Mesodermal cell (in vitro differentiated cells): ENCODE measurements around the gene APCDD1L.
"Not testable (repeated sequence)": the region's sequence is repeated elsewhere in the genome, so short reads cannot be mapped to it uniquely, and the experiment has no call there.

ENCODE experiments used
- H3K27ac ChIP-seq: 2 replicates; pipeline ENCODE4 v1.7.0; 2013; ENCODE audit warnings: mild to moderate bottlenecking, low read depth, low read length, moderate library complexity; ENCODE audit not compliant: severe bottlenecking
- H3K36me3 ChIP-seq: 2 replicates; pipeline ENCODE4 v1.7.1; 2013; ENCODE audit warnings: mild to moderate bottlenecking, low read length, moderate library complexity; ENCODE audit not compliant: control insufficient read depth, insufficient read depth
- H3K4me1 ChIP-seq: one replicate; pipeline ENCODE4 v1.7.1; 2013; ENCODE audit warnings: mild to moderate bottlenecking, low read length; ENCODE audit not compliant: insufficient read depth, control insufficient read depth, poor library complexity, severe bottlenecking
- H3K4me3 ChIP-seq: 2 replicates; pipeline ENCODE4 v1.7.0; 2013; ENCODE audit warnings: low read length, control low read depth, mild to moderate bottlenecking; ENCODE audit not compliant: insufficient read depth, poor library complexity, severe bottlenecking; ENCODE audit errors: extremely low read depth
- H3K9me3 ChIP-seq: 2 replicates; pipeline ENCODE4 v1.7.1; 2013; ENCODE audit warnings: mild to moderate bottlenecking, low read length, moderate library complexity; ENCODE audit not compliant: control insufficient read depth
- WGBS, 2 experiments: methylation state at CpG; one replicate each; pipeline ENCODE4 v1.1.5; 2013; ENCODE audit warnings: missing lambda C conversion rate in 2 of 2; ENCODE audit not compliant: insufficient coverage in 2 of 2; 5-methylcytosine and 5-hydroxymethylcytosine counted together

Gene APCDD1L

DNA sequence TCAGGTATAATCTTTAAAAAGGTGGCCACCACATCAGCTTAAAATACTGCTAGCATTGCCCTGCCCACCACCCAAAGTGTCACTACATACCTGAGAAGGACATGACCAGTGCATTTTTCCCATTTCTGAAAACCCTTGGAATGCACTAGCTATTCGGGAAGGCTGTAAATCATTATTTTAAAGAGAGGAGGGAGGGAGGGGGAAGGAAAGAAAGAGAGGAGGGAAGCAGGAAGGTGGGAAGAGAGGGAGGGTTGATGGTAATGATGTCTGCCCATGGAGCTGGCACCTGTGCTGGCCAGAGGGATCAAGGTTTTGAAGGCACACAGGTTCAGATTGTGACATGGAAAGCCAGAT, 93.7 kb downstream of the APCDD1L start:
- no peaks in the 10 kb centered on the region for H3K9me3 ChIP-seq
- no peak overlapping the region for H3K4me3 ChIP-seq
- peaks cover 71% of the 10 kb centered on the region for H3K36me3 ChIP-seq
- no peak overlapping the region for H3K27ac ChIP-seq
- WGBS, 2 experiments: 86 to 100% methylated on average over 1 of the region's 1 CpG
- peaks cover 2% of the 10 kb centered on the region for H3K4me1 ChIP-seq

DNA sequence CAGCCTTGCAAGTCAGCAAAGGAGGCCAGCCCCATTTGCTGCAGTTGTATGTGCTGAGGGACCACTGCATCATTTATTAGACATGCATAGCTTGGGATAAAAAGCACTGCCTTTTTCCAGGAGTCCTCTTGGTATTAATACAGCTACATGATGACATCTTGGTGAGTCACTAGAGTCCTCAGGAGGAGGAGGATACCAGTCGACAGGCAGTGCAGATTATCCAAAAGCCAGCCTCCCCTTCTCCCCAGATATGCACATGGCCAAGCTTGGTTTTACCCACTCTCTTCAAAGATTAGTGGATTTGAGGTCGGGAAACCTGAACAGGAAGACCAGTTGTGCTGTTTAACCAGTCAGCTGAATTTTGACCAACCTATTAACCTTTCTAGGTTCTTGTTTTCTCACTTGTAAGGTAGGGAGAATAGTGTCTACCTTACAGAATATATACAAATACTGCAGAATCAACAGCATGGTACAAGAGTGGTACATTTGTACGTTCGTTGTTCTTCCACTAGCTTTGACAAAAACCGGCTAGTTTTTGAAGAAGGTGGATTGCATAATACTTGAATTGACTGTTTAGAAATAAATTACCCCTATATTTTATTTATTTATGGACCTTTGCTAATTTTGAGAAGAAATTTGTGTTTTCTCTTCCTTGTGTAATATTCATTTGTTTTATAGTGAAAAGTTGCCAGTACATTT, 94.3 kb downstream of the APCDD1L start:
- WGBS, 2 experiments: 60% methylated on average over 1 of the region's 5 CpGs; no CpG with 5 or more reads in 1 of the 2 experiments
- Histone ChIP-seq H3K9me3 (no peaks in the 10 kb centered on the region), H3K36me3 (peaks cover 70% of the 10 kb centered on the region), H3K27ac (no peak overlapping the region), H3K4me3 (no peak overlapping the region), H3K4me1 (peaks cover 2% of the 10 kb centered on the region)

GRCh38 chr20:58418949-58419748, 96.0 kb downstream of the APCDD1L start:
- peaks cover 58% of the 10 kb centered on the region for H3K36me3 ChIP-seq
- no peak overlapping the region for H3K27ac ChIP-seq
- H3K4me1 ChIP-seq: peaks cover 2% of the 10 kb centered on the region
- H3K4me3 ChIP-seq: no peak overlapping the region
- H3K9me3 ChIP-seq: no peaks in the 10 kb centered on the region
- WGBS, 2 experiments: 91 to 100% methylated on average over 1 to 4 of the region's 5 CpGs

DNA sequence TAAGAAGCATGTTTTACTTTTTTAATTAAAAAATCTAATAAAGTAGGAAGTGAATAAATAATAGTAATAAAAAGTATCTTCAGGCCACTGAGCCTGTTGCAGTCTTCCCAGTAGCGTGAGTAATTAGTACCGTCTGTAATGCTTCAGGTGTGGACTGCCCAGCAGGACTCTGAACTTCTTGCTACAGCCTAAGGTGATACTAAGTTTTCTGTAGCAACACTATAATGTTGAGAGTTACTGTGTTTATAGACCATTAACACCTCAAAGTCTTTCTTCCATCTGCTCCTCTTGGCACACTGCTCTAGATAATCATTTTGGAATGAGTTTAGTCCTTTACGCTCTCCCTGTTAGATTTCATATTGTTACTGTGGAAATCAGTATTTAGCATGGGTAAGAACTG, 97.8 kb downstream of the APCDD1L start:
- H3K36me3 ChIP-seq: peaks cover 48% of the 10 kb centered on the region
- H3K4me3 ChIP-seq: no peak overlapping the region
- WGBS, 2 experiments: 95% methylated on average over 3 of the region's 3 CpGs; no CpG with 5 or more reads in 1 of the 2 experiments
- H3K9me3 ChIP-seq: no peaks in the 10 kb centered on the region
- peaks cover 2% of the 10 kb centered on the region for H3K4me1 ChIP-seq
- no peak overlapping the region for H3K27ac ChIP-seq

DNA sequence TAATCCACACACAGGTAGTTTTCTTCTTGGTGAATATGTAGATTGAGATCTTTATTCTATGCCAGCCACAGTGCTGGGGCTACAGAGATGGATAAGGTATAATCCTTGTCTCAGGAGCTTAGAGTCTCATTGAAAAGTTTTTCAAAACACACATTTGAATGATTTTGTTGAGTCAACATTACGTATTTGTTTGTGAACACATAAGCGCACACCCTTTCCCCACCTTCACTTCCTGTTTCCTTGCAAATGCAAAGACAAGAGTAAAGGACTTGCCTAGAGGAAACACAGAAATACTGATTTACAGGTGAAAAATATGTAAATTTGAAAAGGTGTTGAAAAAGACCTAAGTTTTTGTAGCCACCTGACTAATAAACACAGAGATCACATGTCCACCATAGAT, 98.4 kb downstream of the APCDD1L start:
- peaks cover 43% of the 10 kb centered on the region for H3K36me3 ChIP-seq
- H3K9me3 ChIP-seq: no peaks in the 10 kb centered on the region
- peaks cover 2% of the 10 kb centered on the region for H3K4me1 ChIP-seq
- no peak overlapping the region for H3K27ac ChIP-seq
- WGBS, 2 experiments: 80% methylated on average over 1 of the region's 2 CpGs; no CpG with 5 or more reads in 1 of the 2 experiments
- no peak overlapping the region for H3K4me3 ChIP-seq

GRCh38 chr20:58416057-58416456, 99.1 kb downstream of the APCDD1L start:
- H3K9me3 ChIP-seq: no peaks in the 10 kb centered on the region
- WGBS, 2 experiments: no CpG with 5 or more reads among the region's 1 CpG
- peaks cover under 1% of the 10 kb centered on the region for H3K4me1 ChIP-seq
- peaks cover 40% of the 10 kb centered on the region for H3K36me3 ChIP-seq
- no peak overlapping the region for H3K4me3 ChIP-seq
- no peak overlapping the region for H3K27ac ChIP-seq

GRCh38 chr20:58414786-58415185, 100.4 kb downstream of the APCDD1L start:
- 98 to 100% methylated on average over 7 to 9 of the region's 26 CpGs for WGBS, 2 experiments
- H3K9me3 ChIP-seq, H3K4me1 ChIP-seq, H3K4me3 ChIP-seq, H3K27ac ChIP-seq: not testable (repeated sequence)
- peaks cover 41% of the 10 kb centered on the region for H3K36me3 ChIP-seq

DNA sequence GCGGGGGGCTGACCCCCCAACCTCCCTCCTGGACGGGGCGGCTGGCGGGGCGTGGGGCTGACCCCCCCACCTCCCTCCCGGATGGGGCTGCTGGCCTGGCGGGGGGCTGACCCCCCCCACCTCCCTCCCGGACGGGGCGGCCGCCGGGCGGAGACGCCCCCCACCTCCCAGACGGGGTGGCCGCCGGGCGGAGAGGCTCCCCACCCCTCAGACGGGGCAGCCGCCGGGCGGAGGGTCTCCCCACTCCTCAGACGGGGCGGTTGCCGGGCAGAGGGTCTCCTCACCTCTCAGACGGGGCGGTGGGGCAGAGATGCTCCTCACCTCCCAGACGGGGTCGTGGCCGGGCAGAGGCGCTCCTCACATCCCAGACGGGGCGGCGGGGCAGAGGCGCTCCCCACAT, 101.0 kb downstream of the APCDD1L start:
- H3K9me3 ChIP-seq, H3K27ac ChIP-seq, H3K4me3 ChIP-seq, H3K4me1 ChIP-seq: not testable (repeated sequence)
- peaks cover 36% of the 10 kb centered on the region for H3K36me3 ChIP-seq
- WGBS, 2 experiments: no CpG with 5 or more reads among the region's 35 CpGs
